Adrenal gland (tissue), 5 donors: Measurements from ENCODE around the gene EBLN1.

ENCODE experiments used
- POLR2A ChIP-seq, 2 donors: fragments of 450-650 bp; IDR thresholded peaks; one replicate each; pipeline ENCODE4 v1.6.1; 2017; ENCODE audit warnings: antibody characterized with exemption in 2 of 2, mild to moderate bottlenecking in 2 of 2, moderate library complexity in 1 of 2
- TF ChIP-seq, protein P1 (sequence below), 6 experiments: fragments of 450-650 bp in 4 of 6; fragments of 200-600 bp in 2 of 6; sonication (generic) in 1 of 6; IDR thresholded peaks; 1 replicate in 5 of 6; 2 replicates in 1 of 6; pipeline versions ENCODE4 v1.5.1 to v1.8.0; 2016 to 2021; ENCODE audit warnings: antibody characterized with exemption in 6 of 6, mild to moderate bottlenecking in 2 of 6, moderate library complexity in 1 of 6
- donor health status: DM: no; HTN: no; CAD: no.

DNA sequence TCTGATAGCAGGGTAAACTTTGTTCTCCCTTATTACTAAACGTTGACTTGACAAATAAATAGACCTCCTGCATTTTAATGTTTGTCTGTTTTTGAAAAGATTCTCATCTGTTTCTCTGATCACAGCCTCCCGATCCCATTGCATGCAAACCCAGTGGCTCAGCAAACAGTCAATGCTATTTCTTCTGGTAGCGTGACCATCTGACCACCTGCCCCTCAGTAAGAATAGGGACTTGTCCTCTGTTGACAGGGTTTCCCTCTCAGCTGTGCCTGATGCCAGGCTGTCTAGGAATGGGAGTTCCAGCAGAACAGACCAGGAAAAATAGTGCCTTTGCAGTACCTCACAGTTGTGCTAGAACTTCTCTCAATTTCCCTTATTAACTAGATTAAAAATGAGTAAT, 40.7 kb upstream of the EBLN1 start:
- TF ChIP-seq POLR2A (IDR thresholded peaks at IDR 0.05): no peak
- TF ChIP-seq, protein P1, sequence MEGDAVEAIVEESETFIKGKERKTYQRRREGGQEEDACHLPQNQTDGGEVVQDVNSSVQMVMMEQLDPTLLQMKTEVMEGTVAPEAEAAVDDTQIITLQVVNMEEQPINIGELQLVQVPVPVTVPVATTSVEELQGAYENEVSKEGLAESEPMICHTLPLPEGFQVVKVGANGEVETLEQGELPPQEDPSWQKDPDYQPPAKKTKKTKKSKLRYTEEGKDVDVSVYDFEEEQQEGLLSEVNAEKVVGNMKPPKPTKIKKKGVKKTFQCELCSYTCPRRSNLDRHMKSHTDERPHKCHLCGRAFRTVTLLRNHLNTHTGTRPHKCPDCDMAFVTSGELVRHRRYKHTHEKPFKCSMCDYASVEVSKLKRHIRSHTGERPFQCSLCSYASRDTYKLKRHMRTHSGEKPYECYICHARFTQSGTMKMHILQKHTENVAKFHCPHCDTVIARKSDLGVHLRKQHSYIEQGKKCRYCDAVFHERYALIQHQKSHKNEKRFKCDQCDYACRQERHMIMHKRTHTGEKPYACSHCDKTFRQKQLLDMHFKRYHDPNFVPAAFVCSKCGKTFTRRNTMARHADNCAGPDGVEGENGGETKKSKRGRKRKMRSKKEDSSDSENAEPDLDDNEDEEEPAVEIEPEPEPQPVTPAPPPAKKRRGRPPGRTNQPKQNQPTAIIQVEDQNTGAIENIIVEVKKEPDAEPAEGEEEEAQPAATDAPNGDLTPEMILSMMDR (IDR thresholded peaks at IDR 0.05): no peak
